Fibroblast of lung (primary cell): ENCODE measurements around the gene COL18A1. TPM values are rescaled to one million over a fixed set of nuclear protein-coding genes. Genes with fewer than 3 reads are reported as not detected.
A peak's percentile ranks its signal among the peaks of the same experiment; 100 is the strongest.

Source experiments
- DNase-seq, 2 donors: peaks; one replicate each; pipeline versions ENCODE4 v3.0.0 to v3.0.0-alpha.2; 2010; ENCODE audit warnings: low read depth in 2 of 2
- H2AFZ ChIP-seq: 2 replicates; pipeline ENCODE4 v1.5.1; 2012; ENCODE audit warnings: low read length, control low read depth, inconsistent platforms
- H3K27ac ChIP-seq: 2 replicates; pipeline ENCODE4 v1.5.1; 2011; ENCODE audit warnings: low read length, control low read depth; ENCODE audit not compliant: insufficient read depth
- H3K27me3 ChIP-seq: 2 replicates; pipeline ENCODE4 v1.5.1; 2011; ENCODE audit warnings: mild to moderate bottlenecking, low read length; ENCODE audit not compliant: control insufficient read depth, insufficient read depth
- H3K36me3 ChIP-seq: 2 replicates; pipeline ENCODE4 v1.5.1; 2011; ENCODE audit warnings: low read length; ENCODE audit not compliant: control insufficient read depth, insufficient read depth
- H3K4me1 ChIP-seq: 2 replicates; pipeline ENCODE4 v1.5.1; 2011; ENCODE audit warnings: low read length; ENCODE audit not compliant: control insufficient read depth, insufficient read depth; ENCODE audit errors: extremely low read depth
- H3K4me2 ChIP-seq: 2 replicates; pipeline ENCODE4 v1.5.1; 2011; ENCODE audit warnings: low read length, control low read depth; ENCODE audit not compliant: insufficient read depth; ENCODE audit errors: extremely low read depth
- H3K4me3 ChIP-seq, 4 experiments: fragments of 200-600 bp in 1 of 4; sonication (generic) in 1 of 4; replicated peaks in 1 of 4; 2 replicates each; pipeline ENCODE4 v1.5.1; 2011 to 2016; ENCODE audit warnings: low read length in 4 of 4, low read depth in 3 of 4, mild to moderate bottlenecking in 3 of 4, control low read depth in 2 of 4, inconsistent platforms in 1 of 4, mixed read lengths in 1 of 4; ENCODE audit not compliant: insufficient read depth in 1 of 4; ENCODE audit errors: control extremely low read depth in 1 of 4
- H3K79me2 ChIP-seq: 2 replicates; pipeline ENCODE4 v1.5.1; 2012; ENCODE audit warnings: mild to moderate bottlenecking, low read length, inconsistent platforms; ENCODE audit not compliant: control insufficient read depth, insufficient read depth
- H3K9ac ChIP-seq: 2 replicates; pipeline ENCODE4 v1.5.1; 2011; ENCODE audit warnings: mild to moderate bottlenecking, low read length, control low read depth; ENCODE audit not compliant: insufficient read depth
- H3K9me3 ChIP-seq: 2 replicates; pipeline ENCODE4 v1.5.1; 2012; ENCODE audit warnings: low read depth, low read length; ENCODE audit not compliant: control insufficient read depth, insufficient read depth
- H4K20me1 ChIP-seq: 2 replicates; pipeline ENCODE4 v1.5.1; 2011; ENCODE audit warnings: low read length; ENCODE audit not compliant: control insufficient read depth, insufficient read depth; ENCODE audit errors: extremely low read depth
- CTCF ChIP-seq, 2 donors: IDR thresholded peaks in 1 of 2; conservative IDR thresholded peaks in 1 of 2; 1 replicate in 1 of 2; 2 replicates in 1 of 2; pipeline ENCODE4 v1.5.1; 2011 to 2012; ENCODE audit warnings: low read length in 2 of 2, control low read depth in 1 of 2, inconsistent platforms in 1 of 2, low read depth in 1 of 2, mild to moderate bottlenecking in 1 of 2
- EZH2 ChIP-seq: IDR thresholded peaks from 2 replicates; pipeline ENCODE4 v1.5.1; 2012; ENCODE audit warnings: low read length, control low read depth, mild to moderate bottlenecking; ENCODE audit errors: missing control alignments
- polyA plus RNA-seq, 2 donors: library from polyadenylated mRNA; depleted of rRNA in 1 of 2; stranded (reverse) in 1 of 2; unstranded in 1 of 2; fragments of >200 nt; gene quantifications; 2 replicates each; pipeline ENCODE4 v1.2.1, GENCODE V29; 2011 to 2012; ENCODE audit warnings: missing spikeins in 1 of 2
- total RNA-seq: library from RNA; depleted of rRNA; stranded (reverse); fragments of >200 nt; gene quantifications from 2 replicates; pipeline ENCODE4 v1.2.1, GENCODE V29; 2014

The COL18A1 gene
- total and polyA plus RNA-seq, 2 donors (not counting 1 experiment from before 2014, with no cell fraction given), result 24.3 to 38.8 TPM

DNA sequence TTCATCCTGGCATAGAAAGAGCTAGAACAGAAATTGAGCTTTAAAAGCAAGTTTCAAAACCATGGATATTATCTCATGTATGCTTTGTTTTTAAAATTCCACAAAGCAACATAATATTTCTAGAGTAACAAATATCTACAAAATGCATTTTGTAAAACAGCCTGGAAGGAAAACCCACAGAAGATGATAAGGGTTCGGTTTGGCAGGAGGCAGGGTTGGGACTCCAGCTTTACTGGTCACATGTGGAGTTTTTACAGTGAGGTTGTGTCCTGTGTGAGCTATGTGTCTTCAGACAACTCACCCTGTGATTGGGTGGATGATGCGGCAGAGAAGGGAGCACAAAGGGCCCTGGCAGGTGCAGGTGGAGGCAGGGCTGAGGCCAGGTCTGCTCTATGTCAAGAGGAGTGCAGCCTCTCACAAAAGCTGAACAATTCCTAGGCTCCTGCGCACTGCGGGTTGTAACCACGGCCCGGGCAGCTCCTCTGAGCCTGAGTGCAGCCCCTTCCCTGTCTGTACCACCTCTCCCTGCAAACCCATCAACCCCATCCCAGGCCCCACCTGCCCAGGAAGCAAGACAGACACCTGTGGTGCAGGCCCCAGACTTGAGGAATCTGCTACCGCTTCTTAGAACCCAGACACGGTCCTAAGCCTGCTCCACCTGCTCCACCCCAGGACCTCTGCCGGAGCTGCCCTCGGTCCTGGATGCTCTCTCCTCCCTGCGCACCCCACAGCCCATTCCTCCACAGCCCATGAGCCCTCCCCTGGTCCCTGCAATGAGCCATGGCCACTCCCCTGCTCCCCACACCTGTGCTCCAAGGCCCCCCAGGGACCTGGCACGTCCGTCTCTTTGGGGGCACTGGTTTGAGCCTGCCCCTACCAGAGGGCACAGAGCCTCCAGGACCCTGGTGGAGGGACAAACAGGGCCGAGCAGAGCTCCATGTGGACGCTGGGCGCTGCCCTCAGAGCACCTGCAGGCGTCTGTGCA is 2.8 kb upstream of the COL18A1 start:
- Histone ChIP-seq H3K9me3 (no peaks in the 10 kb centered on the region), H2AFZ (no peak overlapping the region), H3K9ac (no peak overlapping the region), H3K4me1 (peaks cover 3% of the 10 kb centered on the region), H3K27ac (no peak overlapping the region), H3K4me2 (no peak overlapping the region), H3K4me3 (no peak overlapping the region), H3K27me3 (no peaks in the 10 kb centered on the region), H4K20me1 (no peaks in the 10 kb centered on the region), H3K79me2 (no peaks in the 10 kb centered on the region), H3K36me3 (no peaks in the 10 kb centered on the region)
- DNase-seq, result peak in 1 of 2 donors; percentile 13
- TF ChIP-seq EZH2, result no peak
- no peak for TF ChIP-seq CTCF (conservative IDR thresholded peaks at IDR 0.05 in 1 of 2, IDR thresholded peaks at IDR 0.05 in 1 of 2; ENCODE audit: low read depth in 1 of 2, low read length in 2 of 2)

GRCh38 chr21:45403133-45403824 is 1.7 kb upstream of the COL18A1 start:
- H3K9me3 ChIP-seq, result no peaks in the 10 kb centered on the region
- no peaks in the 10 kb centered on the region for H3K36me3 ChIP-seq
- no peak overlapping the region for H2AFZ ChIP-seq
- no peak overlapping the region for H3K4me3 ChIP-seq
- no peak overlapping the region for H3K9ac ChIP-seq
- no peaks in the 10 kb centered on the region for H3K27me3 ChIP-seq
- peaks cover 6% of the 10 kb centered on the region for H3K79me2 ChIP-seq
- H3K4me2 ChIP-seq, result no peak overlapping the region
- no peaks in the 10 kb centered on the region for H4K20me1 ChIP-seq
- TF ChIP-seq EZH2 (no peak), CTCF (conservative IDR thresholded peaks at IDR 0.05 in 1 of 2, IDR thresholded peaks at IDR 0.05 in 1 of 2; ENCODE audit: low read depth in 1 of 2, low read length in 2 of 2) (no peak)
- no peak for DNase-seq
- no peak overlapping the region for H3K27ac ChIP-seq
- H3K4me1 ChIP-seq, result peaks cover 3% of the 10 kb centered on the region
